ENCODE data around the gene CHRM4. TPM values are rescaled to one million over a fixed set of nuclear protein-coding genes. Genes with fewer than 3 reads are reported as not detected.

The CHRM4 gene
- total RNA-seq, 2 donors from 2014 or later, result 0.67 to 3.1 TPM

DNA sequence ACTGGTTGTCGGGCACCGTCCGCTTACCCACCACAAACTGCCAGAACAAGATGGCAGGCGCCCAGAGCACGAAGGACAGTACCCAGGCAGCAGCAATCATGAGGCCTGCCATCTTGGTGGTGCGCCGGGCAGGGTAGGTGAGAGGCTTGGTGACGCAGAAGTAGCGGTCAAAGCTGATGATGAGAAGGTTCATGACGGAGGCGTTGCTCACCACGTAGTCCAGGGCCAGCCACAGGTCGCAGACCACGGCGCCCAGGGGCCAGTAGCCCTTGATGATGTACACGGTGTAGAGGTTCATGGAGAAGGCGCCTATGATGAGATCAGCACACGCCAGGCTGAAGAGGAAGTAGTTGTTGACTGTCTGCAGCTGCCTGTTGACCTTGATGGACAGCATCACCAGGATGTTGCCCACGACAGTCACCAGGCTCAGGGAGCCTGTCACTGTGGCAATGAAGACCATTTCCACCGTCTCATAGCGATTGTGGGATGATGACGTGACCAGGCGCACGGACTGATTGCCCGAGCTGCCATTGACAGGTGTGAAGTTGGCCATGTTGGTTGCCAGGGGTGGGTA, 5.5 kb downstream of the CHRM4 start:
- DNase-seq (no peak), ATAC-seq (no peak)
- intact Hi-C loops (cut with DNase I, micrococcal nuclease), result loop anchor here (5.0 to 10.0 kb wide), 2 partner anchors 149 to 151 kb away; no protein-coding TSS in a partner anchor

DNA sequence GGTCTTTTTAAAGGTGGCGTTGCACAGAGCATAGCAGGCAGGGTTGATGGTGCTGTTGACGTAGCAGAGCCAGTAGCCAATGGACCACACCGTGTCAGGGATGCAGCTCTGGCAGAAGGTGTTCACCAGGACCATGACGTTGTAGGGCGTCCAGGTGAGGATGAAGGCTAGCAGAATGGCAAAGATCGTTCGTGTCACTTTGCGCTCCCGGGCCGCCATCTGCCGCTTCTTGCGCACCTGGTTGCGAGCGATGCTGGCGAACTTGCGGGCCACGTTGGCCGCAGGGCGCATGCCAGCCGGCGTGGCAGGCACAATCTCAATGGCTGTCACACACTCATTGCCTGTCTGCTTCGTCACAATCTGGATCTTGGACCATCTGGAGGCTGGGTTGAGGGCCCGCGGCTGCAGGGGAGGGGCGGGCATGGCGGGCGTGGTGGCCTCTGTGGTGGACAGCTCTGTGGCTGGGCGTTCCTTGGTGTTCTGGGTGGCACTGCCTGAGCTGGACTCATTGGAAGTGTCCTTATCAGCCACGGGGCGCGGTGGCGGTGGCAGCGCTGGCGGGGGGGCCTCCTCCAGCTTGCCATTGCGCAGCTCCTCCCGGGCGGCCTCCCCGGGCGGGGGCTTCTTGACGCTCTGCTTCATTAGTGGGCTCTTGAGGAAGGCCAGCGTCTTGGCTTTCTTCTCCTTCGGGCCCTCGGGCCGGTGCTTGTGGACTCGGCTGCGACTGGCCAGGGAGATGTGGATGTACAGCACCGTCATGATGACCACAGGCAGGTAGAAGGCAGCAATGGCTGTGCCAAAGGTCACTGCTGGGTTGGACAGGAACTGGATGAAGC, 6.2 kb downstream of the CHRM4 start:
- no peak for ATAC-seq
- intact Hi-C loops (cut with DNase I, micrococcal nuclease), result loop anchor here (5.0 to 10.0 kb wide), 2 partner anchors 149 to 152 kb away; no protein-coding TSS in a partner anchor
- no peak for DNase-seq

DNA sequence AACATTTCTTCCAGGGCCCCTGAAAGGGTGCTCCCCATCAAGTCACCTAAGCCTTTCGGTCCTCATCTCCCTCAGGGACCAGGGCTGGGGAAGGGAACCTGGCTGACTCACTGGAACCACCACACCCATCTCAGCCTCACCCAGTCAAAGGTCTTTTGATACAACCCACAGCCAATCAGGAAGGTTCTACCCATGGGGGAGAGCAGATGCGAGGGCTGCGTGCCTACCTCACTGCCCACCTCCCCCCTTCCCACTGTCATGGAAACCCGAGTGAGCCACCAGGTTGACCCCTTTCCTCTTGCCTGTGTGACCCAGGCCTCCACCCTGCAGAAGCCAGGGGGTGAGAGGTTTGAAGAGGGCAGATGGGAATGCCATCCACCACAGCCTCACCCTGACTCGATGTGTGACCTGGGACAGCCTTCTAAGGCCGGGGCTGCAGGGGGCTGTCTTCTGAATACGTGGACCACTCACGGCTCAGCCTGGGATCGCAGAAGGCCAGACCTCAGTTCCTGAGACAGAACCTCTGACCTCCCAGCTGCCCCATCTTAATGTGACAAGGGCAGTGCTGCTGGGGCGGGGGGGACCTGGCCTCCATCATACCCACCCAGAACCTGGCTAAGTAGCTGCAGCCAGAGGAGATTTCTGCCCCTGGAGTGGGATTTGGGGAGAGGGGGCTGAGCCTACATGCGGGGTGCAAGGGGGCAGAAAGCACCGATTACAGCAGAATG, 7.4 kb downstream of the CHRM4 start:
- DNase-seq (peak; percentile 46 to 71), ATAC-seq (peak; percentile 62)
- intact Hi-C loops (cut with DNase I, micrococcal nuclease), result loop anchor here in 1 of 2 donors (10.0 kb wide), 1 partner anchor 151 kb away; no protein-coding TSS in a partner anchor

DNA sequence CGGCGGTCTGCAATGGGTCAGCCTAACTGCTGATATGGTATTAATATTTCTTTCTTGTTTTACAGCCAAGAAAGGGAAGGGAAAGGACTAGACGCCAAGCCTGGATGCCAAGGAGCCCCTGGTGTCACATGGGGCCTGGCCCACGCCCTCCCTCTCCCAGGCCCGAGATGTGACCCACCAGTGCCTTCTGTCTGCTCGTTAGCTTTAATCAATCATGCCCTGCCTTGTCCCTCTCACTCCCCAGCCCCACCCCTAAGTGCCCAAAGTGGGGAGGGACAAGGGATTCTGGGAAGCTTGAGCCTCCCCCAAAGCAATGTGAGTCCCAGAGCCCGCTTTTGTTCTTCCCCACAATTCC, 8.2 kb downstream of the CHRM4 start:
- intact Hi-C loops (cut with DNase I, micrococcal nuclease), result loop anchor here in 1 of 2 donors (10.0 kb wide), 1 partner anchor 151 kb away; no protein-coding TSS in a partner anchor
- no peak for ATAC-seq
- no peak for DNase-seq

DNA sequence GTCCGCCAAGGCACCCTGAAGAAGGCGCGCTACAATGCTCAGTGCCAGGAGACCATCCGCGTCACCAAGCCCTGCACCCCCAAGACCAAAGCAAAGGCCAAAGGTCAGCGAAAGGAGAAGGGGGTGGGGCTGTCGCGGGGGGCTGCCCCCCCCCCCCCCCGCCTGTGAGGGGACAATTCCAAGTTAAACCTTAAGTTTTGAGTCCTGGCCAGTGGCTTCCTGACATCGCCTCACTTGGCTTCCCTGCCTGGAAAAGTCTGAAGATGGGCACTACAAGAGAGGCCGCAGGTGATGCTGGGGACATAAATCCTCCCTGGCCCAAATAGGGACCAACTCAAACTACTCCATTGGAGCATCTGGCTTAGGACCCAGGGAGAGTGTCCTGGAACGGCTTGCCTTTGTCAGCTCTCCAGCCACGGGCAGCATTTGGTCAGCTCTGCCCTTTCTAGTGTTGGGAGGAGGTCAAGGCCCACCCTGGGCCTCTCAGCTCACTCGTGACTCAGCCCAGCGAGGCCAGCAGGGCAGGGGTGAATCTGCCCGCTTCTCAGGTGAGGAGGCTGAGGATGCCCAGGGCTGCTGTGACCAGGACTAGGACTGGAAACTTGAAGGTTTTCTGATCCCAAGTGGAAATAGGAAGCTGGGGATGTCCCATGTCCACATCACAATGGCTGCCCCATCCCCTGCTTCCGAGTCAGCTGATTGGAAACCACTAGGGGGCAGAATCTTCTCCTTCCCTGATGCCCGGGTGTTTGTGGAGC, 8.8 kb downstream of the CHRM4 start:
- intact Hi-C loops (cut with DNase I, micrococcal nuclease), result loop anchor here in 1 of 2 donors (10.0 kb wide), 1 partner anchor 152 kb away; no protein-coding TSS in a partner anchor
- DNase-seq (no peak), ATAC-seq (no peak)

DNA sequence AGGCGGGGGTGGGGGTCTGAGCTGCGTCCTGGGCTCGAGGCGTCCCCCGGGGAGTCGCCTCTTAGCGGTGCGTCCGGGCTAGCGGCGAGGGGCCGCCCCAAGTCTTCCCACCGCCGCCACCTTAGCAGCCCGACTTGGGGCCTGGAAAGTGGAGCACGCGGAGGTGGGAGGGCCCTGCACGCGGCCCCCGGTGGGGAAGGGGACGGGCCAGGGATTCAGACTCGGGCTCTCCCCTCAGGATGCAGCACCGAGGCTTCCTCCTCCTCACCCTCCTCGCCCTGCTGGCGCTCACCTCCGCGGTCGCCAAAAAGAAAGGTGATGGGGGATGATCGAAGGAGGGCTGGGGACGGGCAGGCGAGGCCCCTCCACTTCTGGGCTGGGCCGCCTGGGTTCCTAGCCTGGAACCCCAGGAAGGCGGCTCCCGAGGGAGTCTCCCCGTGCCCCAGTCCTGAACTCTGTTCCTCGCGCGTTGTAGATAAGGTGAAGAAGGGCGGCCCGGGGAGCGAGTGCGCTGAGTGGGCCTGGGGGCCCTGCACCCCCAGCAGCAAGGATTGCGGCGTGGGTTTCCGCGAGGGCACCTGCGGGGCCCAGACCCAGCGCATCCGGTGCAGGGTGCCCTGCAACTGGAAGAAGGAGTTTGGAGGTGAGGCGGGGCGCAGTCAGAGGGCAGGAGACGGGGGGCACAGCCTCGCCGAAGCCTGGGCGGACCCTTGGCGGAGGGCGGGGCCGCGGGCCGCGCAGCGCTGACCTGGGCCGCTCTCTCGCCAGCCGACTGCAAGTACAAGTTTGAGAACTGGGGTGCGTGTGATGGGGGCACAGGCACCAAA, 9.5 kb downstream of the CHRM4 start:
- ATAC-seq (no peak), DNase-seq (no peak)
- intact Hi-C loops (cut with DNase I, micrococcal nuclease), result loop anchor here in 1 of 2 donors (10.0 kb wide), 1 partner anchor 153 kb away; no protein-coding TSS in a partner anchor

DNA sequence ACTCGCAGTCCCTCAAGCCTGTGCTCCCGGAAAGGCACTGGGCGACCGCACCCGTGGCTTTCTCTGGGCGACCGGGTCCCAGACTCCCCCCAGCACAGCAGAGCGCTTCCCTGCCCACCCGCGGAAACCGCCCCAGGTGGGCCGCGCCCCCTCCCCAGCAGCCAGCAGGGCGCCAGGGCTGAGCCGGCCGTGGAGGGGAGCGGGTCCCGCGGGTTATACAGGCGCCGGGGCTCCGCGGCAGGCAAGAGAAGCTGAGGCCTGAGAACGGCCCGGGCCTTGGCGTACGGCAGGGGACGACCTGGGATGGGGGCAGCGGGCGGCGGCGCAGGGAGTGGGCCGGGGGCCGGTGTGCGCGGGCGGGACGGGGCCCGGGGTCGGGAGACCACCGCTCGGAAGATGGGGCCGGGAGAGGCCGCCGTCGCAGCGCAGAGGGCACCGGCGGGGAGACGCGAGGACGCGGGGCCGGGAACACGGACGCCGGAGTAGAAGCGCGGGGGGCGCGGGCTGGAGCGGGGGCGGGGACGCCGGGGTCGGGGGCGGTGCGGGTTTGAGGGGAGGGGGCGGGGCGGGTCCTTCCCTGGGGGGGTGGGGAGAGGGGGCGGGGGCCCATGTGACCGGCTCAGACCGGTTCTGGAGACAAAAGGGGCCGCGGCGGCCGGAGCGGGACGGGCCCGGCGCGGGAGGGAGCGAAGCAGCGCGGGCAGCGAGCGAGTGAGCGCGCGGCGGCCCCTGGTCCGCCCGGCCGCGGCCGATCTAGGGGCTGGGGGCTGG, 10.3 kb downstream of the CHRM4 start, which contains the start of gene MDK:
MDK (plus strand) TSS at position 622 of the 771 bp plus-strand sequence. CDS start 389 bp downstream, outside the sequence.
- ATAC-seq (peak; percentile 19), DNase-seq (peak in 1 of 2 donors; percentile 46)
- intact Hi-C loops (cut with DNase I, micrococcal nuclease), result loop anchor here in 1 of 2 donors (10.0 kb wide), 1 partner anchor 154 kb away; no protein-coding TSS in a partner anchor

DNA sequence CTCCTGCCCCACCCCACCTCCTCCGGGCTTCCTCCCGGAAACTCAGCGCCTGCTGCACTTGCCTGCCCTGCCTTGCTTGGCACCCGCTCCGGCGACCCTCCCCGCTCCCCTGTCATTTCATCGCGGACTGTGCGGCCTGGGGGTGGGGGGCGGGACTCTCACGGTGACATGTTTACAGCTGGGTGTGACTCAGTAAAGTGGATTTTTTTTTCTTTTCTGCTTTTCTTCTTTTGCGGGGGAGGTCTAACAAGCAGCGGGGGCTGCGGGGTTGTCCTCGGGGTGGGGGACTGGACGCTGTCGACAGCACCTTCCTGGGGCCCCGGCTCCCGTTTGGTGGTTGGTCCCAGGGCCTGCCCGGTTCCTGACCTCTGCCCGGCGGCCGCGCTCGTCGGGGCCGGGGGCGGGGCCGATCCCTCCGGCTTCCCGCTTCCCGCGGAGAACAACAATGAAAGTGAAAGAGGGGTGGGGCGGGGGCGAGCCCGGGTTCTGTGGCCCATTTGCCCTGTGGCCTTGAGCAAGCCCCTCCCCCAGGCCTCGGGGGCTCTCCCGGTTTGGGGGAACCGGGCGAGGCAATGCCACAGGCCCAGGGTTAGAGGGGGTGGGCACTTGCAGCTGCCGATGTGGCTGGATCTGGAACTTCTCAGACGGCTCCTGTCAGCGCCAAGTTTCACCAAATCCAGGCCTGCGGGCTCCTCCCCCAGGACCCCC, 11.1 kb downstream of the CHRM4 start:
- DNase-seq (peak; percentile 87 to 88), ATAC-seq (peak; percentile 63)
- intact Hi-C loops (cut with DNase I, micrococcal nuclease), result loop anchor here in 1 of 2 donors (10.0 kb wide), 1 partner anchor 154 kb away; no protein-coding TSS in a partner anchor

DNA sequence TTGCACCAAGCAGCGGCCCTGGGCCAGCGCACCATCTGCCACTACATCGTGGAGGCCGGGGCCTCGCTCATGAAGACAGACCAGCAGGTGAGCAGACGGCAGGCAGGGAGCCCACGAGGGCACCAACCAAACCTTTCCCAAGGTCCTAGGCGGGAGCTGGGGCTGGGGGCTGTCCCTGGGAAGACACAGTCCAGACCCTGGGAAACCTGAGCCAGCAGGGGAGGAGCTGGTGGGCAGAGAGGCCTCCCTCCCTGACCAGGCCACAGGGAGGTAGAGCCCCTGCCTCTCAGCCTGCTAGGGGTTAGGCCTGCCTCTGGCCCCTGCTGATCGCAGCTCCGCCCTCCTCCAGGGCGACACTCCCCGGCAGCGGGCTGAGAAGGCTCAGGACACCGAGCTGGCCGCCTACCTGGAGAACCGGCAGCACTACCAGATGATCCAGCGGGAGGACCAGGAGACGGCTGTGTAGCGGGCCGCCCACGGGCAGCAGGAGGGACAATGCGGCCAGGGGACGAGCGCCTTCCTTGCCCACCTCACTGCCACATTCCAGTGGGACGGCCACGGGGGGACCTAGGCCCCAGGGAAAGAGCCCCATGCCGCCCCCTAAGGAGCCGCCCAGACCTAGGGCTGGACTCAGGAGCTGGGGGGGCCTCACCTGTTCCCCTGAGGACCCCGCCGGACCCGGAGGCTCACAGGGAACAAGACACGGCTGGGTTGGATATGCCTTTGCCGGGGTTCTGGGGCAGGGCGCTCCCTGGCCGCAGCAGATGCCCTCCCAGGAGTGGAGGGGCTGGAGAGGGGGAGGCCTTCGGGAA, 11.9 kb downstream of the CHRM4 start:
- intact Hi-C loops (cut with DNase I, micrococcal nuclease), result loop anchor here in 1 of 2 donors (10.0 kb wide), 1 partner anchor 155 kb away; no protein-coding TSS in a partner anchor
- DNase-seq, result peak; percentile 42 to 56
- peak; percentile 49 for ATAC-seq

DNA sequence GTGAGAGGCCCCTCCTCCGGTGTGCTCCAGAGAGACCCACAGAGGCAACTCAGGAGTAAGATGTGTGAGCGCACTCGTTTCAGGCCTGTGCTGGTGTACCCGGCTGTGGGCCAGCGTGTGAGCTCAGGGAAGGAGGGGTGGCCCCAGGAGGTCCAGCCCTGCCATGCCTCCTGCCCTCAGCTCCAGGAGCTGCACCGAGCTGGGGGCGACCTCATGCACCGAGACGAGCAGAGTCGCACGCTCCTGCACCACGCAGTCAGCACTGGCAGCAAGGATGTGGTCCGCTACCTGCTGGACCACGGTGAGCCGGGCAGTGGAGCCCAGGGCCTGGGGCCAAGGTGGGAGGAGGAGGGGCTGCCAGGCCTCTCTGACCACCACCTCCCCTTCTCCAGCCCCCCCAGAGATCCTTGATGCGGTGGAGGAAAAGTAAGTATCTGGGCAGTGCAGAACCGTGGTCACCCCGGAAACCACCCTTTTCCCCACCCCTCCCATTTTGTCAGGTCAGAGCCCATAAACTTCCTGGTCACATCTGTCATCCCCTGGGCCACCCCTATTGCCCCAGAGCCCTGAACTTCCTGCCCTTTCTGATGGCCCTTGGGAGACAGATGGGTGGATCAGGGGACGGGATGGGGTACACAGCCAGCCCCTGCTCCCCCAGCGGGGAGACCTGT, 12.6 kb downstream of the CHRM4 start:
- no peak for ATAC-seq
- intact Hi-C loops (cut with DNase I, micrococcal nuclease), result no loop called here
- DNase-seq, result no peak

DNA sequence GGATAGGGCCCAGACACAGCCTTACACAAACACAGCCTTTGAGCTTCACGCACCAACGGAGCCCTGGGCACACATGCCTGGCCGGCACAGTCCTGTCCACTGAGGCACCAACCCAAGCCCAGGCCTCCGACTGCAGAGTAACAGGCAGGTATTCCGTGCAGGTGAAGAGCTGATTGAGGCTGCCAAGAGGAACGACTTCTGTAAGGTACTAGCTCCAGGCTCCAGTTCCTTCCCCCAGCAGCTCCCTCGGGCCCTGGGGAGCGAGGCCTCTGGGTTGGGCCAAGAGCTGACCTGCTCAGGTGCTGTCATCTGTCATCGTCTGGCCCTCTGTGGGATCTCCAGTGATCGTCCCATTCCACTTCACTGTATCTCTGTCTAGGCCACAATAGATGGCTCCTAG, 13.3 kb downstream of the CHRM4 start:
- intact Hi-C loops (cut with DNase I, micrococcal nuclease), result no loop called here
- DNase-seq (peak in 1 of 2 donors; percentile 12), ATAC-seq (no peak)

DNA sequence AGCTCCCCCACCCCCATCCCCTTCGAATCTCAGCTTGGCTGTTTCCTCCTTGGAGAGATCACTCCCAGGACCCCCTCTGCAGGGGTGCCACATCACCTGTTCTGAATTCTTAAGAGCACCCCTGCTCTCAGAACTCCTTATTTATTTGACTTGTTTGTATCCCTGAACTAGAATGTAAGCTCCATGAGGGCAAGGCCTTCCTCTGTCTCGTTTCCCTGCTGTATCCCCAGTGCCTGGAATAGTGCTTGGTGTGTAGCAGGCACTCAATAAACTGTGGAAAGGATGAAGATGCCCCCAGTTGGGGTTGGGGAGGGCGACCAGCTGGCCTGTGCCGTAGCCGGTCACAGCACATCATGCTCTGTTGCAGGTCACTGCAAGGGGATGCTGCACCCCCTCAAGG, 13.7 kb downstream of the CHRM4 start:
- ATAC-seq (no peak), DNase-seq (no peak)
- intact Hi-C loops (cut with DNase I, micrococcal nuclease), result no loop called here

DNA sequence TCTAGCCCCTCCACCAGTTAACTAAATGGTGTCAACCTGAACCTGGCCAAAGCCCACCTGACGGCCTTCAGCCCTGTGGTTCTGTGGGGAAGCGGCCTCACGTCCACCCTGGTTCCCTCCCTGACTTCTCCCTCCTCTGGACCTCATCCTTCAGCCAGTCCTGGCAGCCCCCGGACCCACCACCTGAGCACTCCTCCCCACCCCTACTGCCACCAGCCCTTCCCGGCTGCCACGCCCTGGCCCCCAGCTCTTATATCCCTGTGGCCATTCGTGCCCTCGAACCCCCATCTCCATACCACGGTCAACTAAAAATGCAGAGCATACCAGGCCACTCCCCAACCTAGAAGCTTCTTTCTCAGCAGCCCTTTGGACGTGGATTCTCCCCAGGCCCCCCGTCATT, 14.3 kb downstream of the CHRM4 start:
- intact Hi-C loops (cut with DNase I, micrococcal nuclease), result no loop called here
- DNase-seq, result no peak
- no peak for ATAC-seq

DNA sequence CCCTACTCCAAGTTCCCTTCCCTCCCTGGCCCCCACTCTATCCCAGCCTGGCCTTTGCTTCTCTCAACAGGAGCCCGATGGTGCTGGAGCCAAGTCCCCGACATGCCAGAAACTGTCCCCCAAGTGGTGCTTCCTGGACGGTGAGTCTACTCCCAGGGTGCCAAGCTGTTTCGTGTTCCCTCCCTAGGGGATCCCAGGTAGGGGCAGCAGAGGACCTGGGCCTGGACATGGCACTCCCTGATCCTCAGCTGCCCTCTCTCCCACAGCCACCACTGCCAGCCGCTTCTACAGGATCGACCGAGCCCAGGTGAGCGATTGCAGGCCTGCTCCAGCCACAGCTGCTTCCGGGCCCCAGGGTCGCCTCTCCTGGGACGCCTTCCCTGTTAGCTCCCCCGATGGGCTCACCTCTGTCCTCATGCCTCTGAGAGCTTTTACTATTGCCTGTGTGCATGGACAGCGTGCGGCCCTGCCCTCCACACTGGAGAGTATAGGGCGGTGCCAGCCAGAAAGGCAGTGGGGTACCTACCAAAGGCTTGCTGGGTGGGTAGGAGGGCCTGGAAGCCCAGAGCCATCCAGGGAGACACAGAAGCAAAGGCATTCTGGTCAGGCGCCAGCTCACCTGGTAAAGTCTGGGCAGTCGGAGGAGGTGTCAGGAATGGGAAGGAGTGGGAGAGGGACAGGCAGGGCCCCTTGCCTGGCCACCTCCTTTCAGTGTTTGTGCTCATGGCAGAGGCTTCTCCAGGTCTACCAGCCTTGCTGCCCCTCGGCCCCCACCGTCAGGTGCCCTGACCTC, 15.1 kb downstream of the CHRM4 start:
- no peak for ATAC-seq
- intact Hi-C loops (cut with DNase I, micrococcal nuclease), result no loop called here
- no peak for DNase-seq

Measured in left colon (tissue), 2 donors.